Liver (tissue), 9 donors: ENCODE measurements around the gene SCIN. TPM values are rescaled to one million over a fixed set of nuclear protein-coding genes. Genes with fewer than 3 reads are reported as not detected.
"Not testable (repeated sequence)": the region's sequence is repeated elsewhere in the genome, so short reads cannot be mapped to it uniquely, and the experiment has no call there.

Source experiments
- DNase-seq: peaks from one replicate; pipeline ENCODE4 v3.0.0-alpha.2; 2017; ENCODE audit warnings: low spot score
- H3K27ac ChIP-seq, 2 donors: one replicate each; pipeline ENCODE4 v1.7.0; 2013; ENCODE audit warnings: inconsistent platforms in 2 of 2, low read length in 2 of 2, control low read depth in 1 of 2, low read depth in 1 of 2, mild to moderate bottlenecking in 1 of 2
- H3K27me3 ChIP-seq, 4 donors: one replicate each; pipeline versions ENCODE4 v1.6.1 to v1.7.0; 2013; ENCODE audit warnings: low read length in 3 of 4, inconsistent platforms in 1 of 4, mild to moderate bottlenecking in 1 of 4, moderate library complexity in 1 of 4; ENCODE audit not compliant: control insufficient read depth in 4 of 4, insufficient read depth in 4 of 4
- H3K36me3 ChIP-seq, 4 donors: one replicate each; pipeline versions ENCODE4 v1.6.1 to v1.7.0; 2013; ENCODE audit warnings: low read length in 3 of 4, mild to moderate bottlenecking in 3 of 4, low read depth in 1 of 4, moderate library complexity in 1 of 4; ENCODE audit not compliant: control insufficient read depth in 4 of 4, insufficient read depth in 3 of 4
- H3K4me1 ChIP-seq, 4 donors: one replicate each; pipeline versions ENCODE4 v1.6.1 to v1.7.0; 2013; ENCODE audit warnings: low read length in 3 of 4, mild to moderate bottlenecking in 3 of 4, moderate library complexity in 1 of 4; ENCODE audit not compliant: control insufficient read depth in 4 of 4, insufficient read depth in 4 of 4
- H3K4me3 ChIP-seq, 3 donors: one replicate each; pipeline versions ENCODE4 v1.6.1 to v1.7.0; 2013; ENCODE audit warnings: low read length in 3 of 3, control low read depth in 1 of 3, low read depth in 1 of 3, mild to moderate bottlenecking in 1 of 3
- H3K9ac ChIP-seq, 2 donors: one replicate each; pipeline ENCODE4 v1.7.0; 2013; ENCODE audit warnings: low read length in 2 of 2, mild to moderate bottlenecking in 2 of 2, moderate library complexity in 2 of 2, control low read depth in 1 of 2, low read depth in 1 of 2
- H3K9me3 ChIP-seq, 4 donors: one replicate each; pipeline versions ENCODE4 v1.6.1 to v1.7.0; 2013; ENCODE audit warnings: low read length in 3 of 4; ENCODE audit not compliant: control insufficient read depth in 4 of 4
- EGR1 ChIP-seq, 2 donors: IDR thresholded peaks; 2 replicates each; pipeline ENCODE4 v1.6.1; 2016 to 2018; ENCODE audit warnings: antibody characterized with exemption in 2 of 2, low read depth in 2 of 2
- FOXA1 ChIP-seq: IDR thresholded peaks from 2 replicates; pipeline ENCODE4 v1.6.1; 2016; ENCODE audit warnings: antibody characterized with exemption
- FOXA2 ChIP-seq: IDR thresholded peaks from 2 replicates; pipeline ENCODE4 v1.6.1; 2016; ENCODE audit warnings: antibody characterized with exemption
- GABPA ChIP-seq, 2 donors: IDR thresholded peaks in 1 of 2; conservative IDR thresholded peaks in 1 of 2; 2 replicates each; pipeline ENCODE4 v1.6.1; 2016; ENCODE audit warnings: antibody characterized with exemption in 2 of 2, mild to moderate bottlenecking in 1 of 2, moderate library complexity in 1 of 2
- HNF4A ChIP-seq, 2 donors: conservative IDR thresholded peaks; 2 replicates each; pipeline ENCODE4 v1.6.1; 2016; ENCODE audit warnings: antibody characterized with exemption in 2 of 2, mild to moderate bottlenecking in 2 of 2
- NR2F2 ChIP-seq: IDR thresholded peaks from 2 replicates; pipeline ENCODE4 v1.6.1; 2016; ENCODE audit warnings: antibody characterized with exemption
- RAD21 ChIP-seq, 2 donors: IDR thresholded peaks; 2 replicates each; pipeline ENCODE4 v1.6.1; 2016; ENCODE audit warnings: antibody characterized with exemption in 2 of 2, mild to moderate bottlenecking in 2 of 2
- RXRA ChIP-seq, 2 donors: IDR thresholded peaks; 2 replicates each; pipeline ENCODE4 v1.6.1; 2017 to 2018; ENCODE audit warnings: antibody characterized with exemption in 2 of 2, mild to moderate bottlenecking in 1 of 2
- SP1 ChIP-seq: IDR thresholded peaks from 2 replicates; pipeline ENCODE4 v1.6.1; 2018; ENCODE audit warnings: antibody characterized with exemption, mild to moderate bottlenecking
- TAF1 ChIP-seq: conservative IDR thresholded peaks from 2 replicates; pipeline ENCODE4 v1.6.1; 2016; ENCODE audit warnings: antibody characterized with exemption, mild to moderate bottlenecking
- WGBS: extraction: QIAGEN DNeasy Blood & Tissue Kit; methylation state at CpG from one replicate; pipeline ENCODE4 v1.1.7; 2013; 5-methylcytosine and 5-hydroxymethylcytosine counted together
- polyA plus RNA-seq, 2 donors: library from polyadenylated mRNA; stranded (reverse) in 1 of 2; unstranded in 1 of 2; fragments of 200-250 nt in 1 of 2; fragments of >200 nt in 1 of 2; fragmentation: Nextera tagmentation in 1 of 2; extraction: Ambion mirVana in 1 of 2; gene quantifications; one replicate each; pipeline versions ENCODE4 v1.2.1 to v1.2.3, GENCODE V29; 2013 to 2015
- total RNA-seq, 2 donors: library from RNA; depleted of rRNA; stranded (reverse); fragments of >200 nt; gene quantifications; one replicate each; pipeline ENCODE4 v1.2.3, GENCODE V29; 2014
- TF ChIP-seq, protein P1 (sequence below): IDR thresholded peaks from 2 replicates; pipeline ENCODE4 v1.6.1; 2016; ENCODE audit warnings: antibody characterized with exemption
- TF ChIP-seq, protein P2 (sequence below): IDR thresholded peaks from 2 replicates; pipeline ENCODE4 v1.6.1; 2016; ENCODE audit warnings: antibody characterized with exemption, mild to moderate bottlenecking
- TF ChIP-seq, protein P3 (sequence below): fragments of 150-350 bp; IDR thresholded peaks from 2 replicates; pipeline ENCODE4 v1.5.1; 2017; ENCODE audit warnings: improper control_type of control experiment, low read depth, low read length; ENCODE audit not compliant: missing input control
- donor health status: healthy.
- donor health status: healthy.
- donor health status: healthy.
- donor health status: healthy.
- donor health status: healthy.

SCIN gene
- total and polyA plus RNA-seq, 4 donors: 0.05 to 0.23 TPM; not detected in 2

DNA sequence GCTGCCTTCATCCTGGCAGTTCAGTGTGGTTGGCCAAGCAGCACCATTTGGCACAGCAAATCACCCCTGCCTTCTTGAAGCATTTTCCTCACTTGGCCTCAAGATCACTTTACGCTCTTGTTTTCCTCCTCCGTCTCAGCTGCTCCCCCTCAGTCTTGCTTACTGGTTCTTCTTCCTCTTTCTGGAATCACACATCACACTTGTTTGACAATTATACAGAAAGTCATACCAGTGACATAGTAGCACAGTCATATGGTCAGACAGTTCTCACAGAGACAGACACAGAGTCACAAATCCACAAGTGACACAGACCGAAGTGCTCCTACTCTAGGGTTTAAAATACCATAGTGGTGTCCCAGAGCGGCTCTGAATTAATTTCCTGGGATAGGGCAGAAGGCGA, 73.1 kb downstream of the SCIN start (continued):
- TF ChIP-seq GABPA (IDR thresholded peaks at IDR 0.05 in 1 of 2, conservative IDR thresholded peaks at IDR 0.05 in 1 of 2) (no peak), FOXA2 (no peak), TAF1 (no peak), EGR1 (IDR thresholded peaks at IDR 0.05; ENCODE audit: low read depth in 2 of 2) (no peak), SP1 (no peak)
- TF ChIP-seq, protein P1, sequence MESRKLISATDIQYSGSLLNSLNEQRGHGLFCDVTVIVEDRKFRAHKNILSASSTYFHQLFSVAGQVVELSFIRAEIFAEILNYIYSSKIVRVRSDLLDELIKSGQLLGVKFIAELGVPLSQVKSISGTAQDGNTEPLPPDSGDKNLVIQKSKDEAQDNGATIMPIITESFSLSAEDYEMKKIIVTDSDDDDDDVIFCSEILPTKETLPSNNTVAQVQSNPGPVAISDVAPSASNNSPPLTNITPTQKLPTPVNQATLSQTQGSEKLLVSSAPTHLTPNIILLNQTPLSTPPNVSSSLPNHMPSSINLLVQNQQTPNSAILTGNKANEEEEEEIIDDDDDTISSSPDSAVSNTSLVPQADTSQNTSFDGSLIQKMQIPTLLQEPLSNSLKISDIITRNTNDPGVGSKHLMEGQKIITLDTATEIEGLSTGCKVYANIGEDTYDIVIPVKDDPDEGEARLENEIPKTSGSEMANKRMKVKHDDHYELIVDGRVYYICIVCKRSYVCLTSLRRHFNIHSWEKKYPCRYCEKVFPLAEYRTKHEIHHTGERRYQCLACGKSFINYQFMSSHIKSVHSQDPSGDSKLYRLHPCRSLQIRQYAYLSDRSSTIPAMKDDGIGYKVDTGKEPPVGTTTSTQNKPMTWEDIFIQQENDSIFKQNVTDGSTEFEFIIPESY: no peak

DNA sequence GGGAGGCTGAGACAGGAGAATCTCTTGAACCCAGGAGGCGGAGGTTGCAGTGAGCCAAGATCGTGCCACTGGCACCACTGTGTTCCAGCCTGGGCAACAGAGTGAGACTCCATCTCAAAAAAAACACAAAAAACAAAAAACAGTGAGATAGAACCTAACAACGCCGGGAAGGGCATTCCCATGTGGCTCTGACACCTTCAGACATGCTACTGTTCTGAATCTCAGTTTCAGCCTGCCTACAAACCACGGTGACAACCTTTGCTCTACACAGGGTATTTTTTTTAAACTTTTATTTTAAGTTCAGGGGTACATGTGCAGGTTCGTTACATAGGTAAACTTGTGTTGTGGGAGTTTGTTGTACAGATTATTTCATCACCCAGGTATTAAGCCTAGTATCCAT, 74.7 kb downstream of the SCIN start:
- not testable (repeated sequence) for H3K4me3 ChIP-seq, H3K9ac ChIP-seq, H3K27me3 ChIP-seq, H3K4me1 ChIP-seq, H3K36me3 ChIP-seq, DNase-seq, H3K9me3 ChIP-seq, H3K27ac ChIP-seq
- 74% methylated on average over 6 of the region's 6 CpGs for WGBS

DNA sequence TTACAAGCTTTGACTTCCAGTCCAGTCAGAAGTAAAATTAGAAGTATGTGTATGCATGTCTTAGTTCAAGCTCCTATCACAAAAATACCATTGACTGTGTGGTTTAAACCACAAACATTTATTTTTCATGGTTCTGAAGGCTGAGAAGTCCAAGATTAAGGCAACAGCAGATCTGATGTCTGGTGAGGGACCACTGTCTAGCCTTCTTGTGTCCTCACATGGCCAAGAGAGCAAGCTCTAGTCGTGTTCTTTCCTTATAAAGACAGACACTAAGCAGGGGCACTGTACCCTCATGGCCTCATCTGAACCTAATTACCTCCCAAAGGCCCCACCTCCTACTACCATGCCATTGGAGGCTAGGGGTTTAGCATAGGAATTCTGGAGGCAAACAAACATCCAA, 75.6 kb downstream of the SCIN start:
- no peaks in the 10 kb centered on the region for H3K27me3 ChIP-seq
- 71% methylated on average over 1 of the region's 1 CpG for WGBS
- TF ChIP-seq, protein P2, sequence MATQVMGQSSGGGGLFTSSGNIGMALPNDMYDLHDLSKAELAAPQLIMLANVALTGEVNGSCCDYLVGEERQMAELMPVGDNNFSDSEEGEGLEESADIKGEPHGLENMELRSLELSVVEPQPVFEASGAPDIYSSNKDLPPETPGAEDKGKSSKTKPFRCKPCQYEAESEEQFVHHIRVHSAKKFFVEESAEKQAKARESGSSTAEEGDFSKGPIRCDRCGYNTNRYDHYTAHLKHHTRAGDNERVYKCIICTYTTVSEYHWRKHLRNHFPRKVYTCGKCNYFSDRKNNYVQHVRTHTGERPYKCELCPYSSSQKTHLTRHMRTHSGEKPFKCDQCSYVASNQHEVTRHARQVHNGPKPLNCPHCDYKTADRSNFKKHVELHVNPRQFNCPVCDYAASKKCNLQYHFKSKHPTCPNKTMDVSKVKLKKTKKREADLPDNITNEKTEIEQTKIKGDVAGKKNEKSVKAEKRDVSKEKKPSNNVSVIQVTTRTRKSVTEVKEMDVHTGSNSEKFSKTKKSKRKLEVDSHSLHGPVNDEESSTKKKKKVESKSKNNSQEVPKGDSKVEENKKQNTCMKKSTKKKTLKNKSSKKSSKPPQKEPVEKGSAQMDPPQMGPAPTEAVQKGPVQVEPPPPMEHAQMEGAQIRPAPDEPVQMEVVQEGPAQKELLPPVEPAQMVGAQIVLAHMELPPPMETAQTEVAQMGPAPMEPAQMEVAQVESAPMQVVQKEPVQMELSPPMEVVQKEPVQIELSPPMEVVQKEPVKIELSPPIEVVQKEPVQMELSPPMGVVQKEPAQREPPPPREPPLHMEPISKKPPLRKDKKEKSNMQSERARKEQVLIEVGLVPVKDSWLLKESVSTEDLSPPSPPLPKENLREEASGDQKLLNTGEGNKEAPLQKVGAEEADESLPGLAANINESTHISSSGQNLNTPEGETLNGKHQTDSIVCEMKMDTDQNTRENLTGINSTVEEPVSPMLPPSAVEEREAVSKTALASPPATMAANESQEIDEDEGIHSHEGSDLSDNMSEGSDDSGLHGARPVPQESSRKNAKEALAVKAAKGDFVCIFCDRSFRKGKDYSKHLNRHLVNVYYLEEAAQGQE: no peak
- TF ChIP-seq NR2F2: no peak
- H3K27ac ChIP-seq: no peak overlapping the region
- H3K4me1 ChIP-seq: no peaks in the 10 kb centered on the region
- no peak for DNase-seq
- no peaks in the 10 kb centered on the region for H3K9me3 ChIP-seq
- no peak overlapping the region for H3K4me3 ChIP-seq
- H3K9ac ChIP-seq: no peak overlapping the region
- H3K36me3 ChIP-seq: no peaks in the 10 kb centered on the region

DNA sequence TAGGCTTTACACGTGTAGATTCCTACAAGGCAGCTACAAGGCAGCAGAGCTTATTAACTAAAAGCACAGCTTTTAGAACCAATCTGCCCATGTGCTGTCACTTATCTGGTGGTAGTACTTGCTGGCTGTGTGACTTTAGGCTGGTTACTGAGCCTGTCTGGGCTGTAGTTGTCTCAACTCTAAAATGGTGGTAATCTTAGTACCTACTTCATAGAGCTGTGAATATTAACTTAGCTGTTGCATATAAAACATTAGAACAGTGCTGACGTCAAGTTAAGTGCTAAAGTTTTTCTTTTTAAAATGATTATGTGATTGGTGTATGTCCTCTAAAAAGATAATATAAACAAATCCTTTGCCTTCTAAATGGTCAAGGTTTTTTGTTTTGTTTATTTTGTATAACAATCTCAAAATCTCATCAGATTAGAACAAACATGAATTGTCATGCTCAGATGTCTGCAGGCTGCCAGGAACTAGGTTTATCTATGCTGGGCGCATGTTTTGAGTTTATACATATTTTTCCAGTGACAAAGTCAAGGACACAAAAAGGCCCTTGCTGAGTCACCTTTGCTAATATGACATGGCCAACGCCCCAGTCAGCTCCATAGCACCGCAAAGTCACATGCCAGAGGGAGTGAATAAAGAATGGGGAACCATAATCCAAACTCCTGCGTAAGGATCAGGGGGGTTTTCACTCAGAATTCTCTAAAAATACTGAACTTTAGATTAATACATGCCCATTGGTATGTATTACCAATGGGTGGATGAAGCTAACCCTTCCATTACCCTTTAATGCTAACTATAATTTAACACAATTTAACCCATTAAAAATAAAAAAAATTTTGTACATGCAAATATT, 77.1 kb downstream of the SCIN start:
- no peaks in the 10 kb centered on the region for H3K9me3 ChIP-seq
- no peaks in the 10 kb centered on the region for H3K36me3 ChIP-seq
- WGBS: 82% methylated on average over 6 of the region's 6 CpGs
- H3K27me3 ChIP-seq: no peaks in the 10 kb centered on the region
- no peak overlapping the region for H3K27ac ChIP-seq
- no peak overlapping the region for H3K4me3 ChIP-seq
- no peaks in the 10 kb centered on the region for H3K4me1 ChIP-seq
- no peak overlapping the region for H3K9ac ChIP-seq
- no peak for DNase-seq
- TF ChIP-seq RXRA (IDR thresholded peaks at IDR 0.05) (no peak), RAD21 (IDR thresholded peaks at IDR 0.05) (no peak), NR2F2 (no peak), GABPA (IDR thresholded peaks at IDR 0.05 in 1 of 2, conservative IDR thresholded peaks at IDR 0.05 in 1 of 2) (no peak), HNF4A (conservative IDR thresholded peaks at IDR 0.05) (no peak), FOXA1 (no peak), EGR1 (IDR thresholded peaks at IDR 0.05; ENCODE audit: low read depth in 2 of 2) (no peak)
- TF ChIP-seq, protein P1: no peak
- TF ChIP-seq, protein P3, sequence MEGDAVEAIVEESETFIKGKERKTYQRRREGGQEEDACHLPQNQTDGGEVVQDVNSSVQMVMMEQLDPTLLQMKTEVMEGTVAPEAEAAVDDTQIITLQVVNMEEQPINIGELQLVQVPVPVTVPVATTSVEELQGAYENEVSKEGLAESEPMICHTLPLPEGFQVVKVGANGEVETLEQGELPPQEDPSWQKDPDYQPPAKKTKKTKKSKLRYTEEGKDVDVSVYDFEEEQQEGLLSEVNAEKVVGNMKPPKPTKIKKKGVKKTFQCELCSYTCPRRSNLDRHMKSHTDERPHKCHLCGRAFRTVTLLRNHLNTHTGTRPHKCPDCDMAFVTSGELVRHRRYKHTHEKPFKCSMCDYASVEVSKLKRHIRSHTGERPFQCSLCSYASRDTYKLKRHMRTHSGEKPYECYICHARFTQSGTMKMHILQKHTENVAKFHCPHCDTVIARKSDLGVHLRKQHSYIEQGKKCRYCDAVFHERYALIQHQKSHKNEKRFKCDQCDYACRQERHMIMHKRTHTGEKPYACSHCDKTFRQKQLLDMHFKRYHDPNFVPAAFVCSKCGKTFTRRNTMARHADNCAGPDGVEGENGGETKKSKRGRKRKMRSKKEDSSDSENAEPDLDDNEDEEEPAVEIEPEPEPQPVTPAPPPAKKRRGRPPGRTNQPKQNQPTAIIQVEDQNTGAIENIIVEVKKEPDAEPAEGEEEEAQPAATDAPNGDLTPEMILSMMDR: no peak
